PC-3 (cell line): Measurements from ENCODE around the gene OPRL1.

ENCODE experiments used
- CTCF ChIP-seq: fragments of 300-600 bp; sonication (generic); conservative IDR thresholded peaks from 2 replicates; pipeline ENCODE4 v1.5.1; 2017; ENCODE audit warnings: antibody characterized with exemption, low read depth, mild to moderate bottlenecking, low read length
- EZH2phosphoT487 ChIP-seq: fragments of 300-600 bp; sonication (generic); IDR thresholded peaks from 2 replicates; pipeline ENCODE4 v1.6.1; 2018; ENCODE audit warnings: mild to moderate bottlenecking, antibody characterized with exemption, low read length, borderline replicate concordance

GRCh38 chr20:64040231-64041039, 39.4 kb upstream of the OPRL1 start:
- TF ChIP-seq CTCF (no peak), EZH2phosphoT487 (no peak)
